SU-DHL-6 (cell line): ENCODE data around the gene RABL2B.

ENCODE experiments used
- H2AFZ ChIP-seq: fragments of 200-600 bp; sonication (generic); 2 replicates; pipeline ENCODE4 v1.6.1; 2014; ENCODE audit warnings: low read depth, mild to moderate bottlenecking, moderate library complexity, mixed read lengths, antibody characterized with exemption, low read length; ENCODE audit not compliant: severe bottlenecking
- H3F3A ChIP-seq: fragments of 200-600 bp; shearing (Covaris generic); 2 replicates; pipeline ENCODE4 v1.6.0; 2016; ENCODE audit warnings: antibody characterized with exemption, mild to moderate bottlenecking; ENCODE audit not compliant: insufficient read depth
- H3K27ac ChIP-seq: fragments of 200-600 bp; sonication (generic); 2 replicates; pipeline ENCODE4 v1.5.1; 2016; ENCODE audit warnings: low read depth, mild to moderate bottlenecking, low read length, moderate library complexity, mixed read lengths
- H3K27me3 ChIP-seq: fragments of 200-600 bp; sonication (generic), shearing (Covaris generic); 2 replicates; pipeline ENCODE4 v1.6.0; 2014; ENCODE audit warnings: mild to moderate bottlenecking, low read length
- H3K36me3 ChIP-seq: fragments of 200-600 bp; sonication (generic); 2 replicates; pipeline ENCODE4 v1.6.1; 2014; ENCODE audit warnings: mild to moderate bottlenecking, low read length, mixed read lengths
- H3K4me2 ChIP-seq: fragments of 300-600, 200-600 bp; shearing (Covaris generic), sonication (generic); 2 replicates; pipeline ENCODE4 v1.6.0; 2014; ENCODE audit warnings: low read length, low read depth, mild to moderate bottlenecking; ENCODE audit not compliant: poor library complexity, severe bottlenecking
- H3K4me3 ChIP-seq: fragments of 200-600 bp; sonication (generic); 2 replicates; pipeline ENCODE4 v1.5.1; 2014; ENCODE audit warnings: antibody characterized with exemption, low read length, mild to moderate bottlenecking, mixed read lengths; ENCODE audit not compliant: insufficient read depth, poor library complexity, severe bottlenecking
- H3K79me2 ChIP-seq: fragments of 200-600 bp; sonication (generic); 2 replicates; pipeline ENCODE4 v1.6.1; 2014; ENCODE audit warnings: mild to moderate bottlenecking, low read length, moderate library complexity; ENCODE audit not compliant: insufficient read depth
- H3K9ac ChIP-seq: fragments of 200-600 bp; sonication (generic); 2 replicates; pipeline ENCODE4 v1.7.0; 2014; ENCODE audit warnings: mild to moderate bottlenecking, low read length
- H3K9me2 ChIP-seq: fragments of 200-600 bp; sonication (generic); replicated peaks from 2 replicates; pipeline ENCODE4 v1.6.1; 2014; ENCODE audit warnings: low read length; ENCODE audit not compliant: insufficient read depth
- H3K9me3 ChIP-seq: fragments of 200-600 bp; sonication (generic); 2 replicates; pipeline ENCODE4 v1.6.1; 2014; ENCODE audit warnings: low read length, mixed read lengths; ENCODE audit not compliant: insufficient read depth
- H4K20me1 ChIP-seq: fragments of 200-600 bp; sonication (generic); 2 replicates; pipeline ENCODE4 v1.6.1; 2014; ENCODE audit warnings: low read depth, mild to moderate bottlenecking, antibody characterized with exemption, low read length, moderate library complexity, mixed read lengths
- CTCF ChIP-seq: fragments of 200-600 bp; sonication (generic); IDR thresholded peaks from one replicate; pipeline ENCODE4 v1.5.1; 2017; ENCODE audit warnings: antibody characterized with exemption, mild to moderate bottlenecking, low read length, moderate library complexity; ENCODE audit not compliant: insufficient read depth, poor library complexity, severe bottlenecking
- EZH2phosphoT487 ChIP-seq: fragments of 200-600 bp; sonication (generic), shearing (Covaris generic); conservative IDR thresholded peaks from 2 replicates; pipeline ENCODE4 v1.6.1; 2018; ENCODE audit warnings: mild to moderate bottlenecking, antibody characterized with exemption, low read length, moderate library complexity, mixed read lengths

RABL2B gene

DNA sequence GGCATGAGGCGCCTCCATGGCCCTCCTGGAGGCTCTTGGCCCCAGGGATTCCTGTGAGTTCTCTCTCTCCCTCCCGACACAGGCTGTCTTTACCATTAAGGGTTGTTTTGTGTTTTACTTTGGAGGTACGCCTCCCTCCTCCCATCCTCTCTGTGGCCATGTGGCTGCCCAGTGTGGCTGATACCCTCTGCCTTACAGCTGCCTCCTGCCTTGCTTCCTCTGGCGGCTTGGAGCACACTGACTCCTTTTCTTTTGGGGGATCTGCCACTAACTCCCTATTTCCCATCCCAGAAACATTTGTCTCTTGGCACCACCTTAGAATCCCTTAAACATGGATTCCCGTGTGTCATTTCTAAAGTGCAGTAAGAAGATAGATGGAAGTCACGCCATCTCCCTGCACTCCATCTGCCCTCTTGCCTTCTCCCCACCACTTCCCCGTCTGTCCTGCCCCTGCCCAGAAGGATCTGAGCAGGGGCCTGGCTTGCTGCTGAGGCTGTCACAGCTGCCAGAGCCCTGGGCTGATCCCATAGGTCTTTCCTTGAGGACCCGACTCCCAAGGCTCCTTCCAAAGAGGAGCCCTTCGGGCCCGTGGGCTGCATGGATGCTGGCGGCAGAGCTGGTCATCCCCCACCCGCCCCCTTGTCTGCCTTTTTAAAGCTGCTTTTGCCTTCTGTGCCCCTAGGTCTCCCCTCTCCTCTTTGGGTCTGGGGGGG lies 60.6 kb downstream of the RABL2B start:
- Histone ChIP-seq H3K9ac (no peak overlapping the region), H3K9me2 (no peaks in the 10 kb centered on the region), H2AFZ (no peak overlapping the region), H3K79me2 (no peaks in the 10 kb centered on the region), H3K4me3 (no peak overlapping the region), H3K27ac (no peak overlapping the region), H3K27me3 (no peaks in the 10 kb centered on the region), H4K20me1 (no peaks in the 10 kb centered on the region), H3F3A (no peaks in the 10 kb centered on the region), H3K9me3 (no peaks in the 10 kb centered on the region), H3K36me3 (no peaks in the 10 kb centered on the region), H3K4me2 (no peak overlapping the region)
- TF ChIP-seq CTCF, result no peak
- TF ChIP-seq EZH2phosphoT487, result no peak

DNA sequence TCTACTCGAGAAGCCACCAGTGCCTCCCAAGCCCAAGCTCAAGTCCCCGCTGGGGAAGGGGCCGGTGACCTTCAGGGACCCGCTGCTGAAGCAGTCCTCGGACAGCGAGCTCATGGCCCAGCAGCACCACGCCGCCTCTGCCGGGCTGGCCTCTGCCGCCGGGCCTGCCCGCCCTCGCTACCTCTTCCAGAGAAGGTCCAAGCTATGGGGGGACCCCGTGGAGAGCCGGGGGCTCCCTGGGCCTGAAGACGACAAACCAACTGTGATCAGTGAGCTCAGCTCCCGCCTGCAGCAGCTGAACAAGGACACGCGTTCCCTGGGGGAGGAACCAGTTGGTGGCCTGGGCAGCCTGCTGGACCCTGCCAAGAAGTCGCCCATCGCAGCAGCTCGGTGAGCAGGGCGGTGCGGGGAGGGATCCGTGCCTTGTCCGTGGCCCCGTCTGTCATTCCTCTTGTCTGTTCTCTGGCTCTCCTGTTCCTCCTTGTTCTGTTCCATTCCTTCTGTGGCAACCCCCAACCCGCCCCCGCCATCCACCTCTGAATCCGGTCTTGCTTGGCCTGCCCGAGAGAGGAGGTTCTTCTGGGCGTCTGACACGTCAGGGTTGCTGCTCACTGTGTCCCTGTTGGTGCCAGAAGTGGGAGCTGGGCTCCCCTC lies 61.3 kb downstream of the RABL2B start:
- Histone ChIP-seq H3K79me2 (no peaks in the 10 kb centered on the region), H3F3A (no peaks in the 10 kb centered on the region)

DNA sequence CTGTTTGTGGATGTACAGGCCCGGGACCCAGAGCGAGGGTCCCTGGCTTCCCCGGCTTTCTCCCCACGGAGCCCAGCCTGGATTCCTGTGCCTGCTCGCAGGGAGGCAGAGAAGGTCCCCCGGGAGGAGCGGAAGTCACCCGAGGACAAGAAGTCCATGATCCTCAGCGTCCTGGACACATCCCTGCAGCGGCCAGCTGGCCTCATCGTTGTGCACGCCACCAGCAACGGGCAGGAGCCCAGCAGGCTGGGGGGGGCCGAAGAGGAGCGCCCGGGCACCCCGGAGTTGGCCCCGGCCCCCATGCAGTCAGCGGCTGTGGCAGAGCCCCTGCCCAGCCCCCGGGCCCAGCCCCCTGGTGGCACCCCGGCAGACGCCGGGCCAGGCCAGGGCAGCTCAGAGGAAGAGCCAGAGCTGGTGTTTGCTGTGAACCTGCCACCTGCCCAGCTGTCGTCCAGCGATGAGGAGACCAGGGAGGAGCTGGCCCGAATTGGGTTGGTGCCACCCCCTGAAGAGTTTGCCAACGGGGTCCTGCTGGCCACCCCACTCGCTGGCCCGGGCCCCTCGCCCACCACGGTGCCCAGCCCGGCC lies 62.1 kb downstream of the RABL2B start:
- no peaks in the 10 kb centered on the region for H3F3A ChIP-seq
- no peaks in the 10 kb centered on the region for H3K36me3 ChIP-seq
- H3K9ac ChIP-seq, result no peak overlapping the region
- no peak overlapping the region for H2AFZ ChIP-seq
- no peaks in the 10 kb centered on the region for H3K9me3 ChIP-seq
- no peaks in the 10 kb centered on the region for H3K9me2 ChIP-seq
- H3K4me3 ChIP-seq, result no peak overlapping the region
- H3K27me3 ChIP-seq, result no peaks in the 10 kb centered on the region
- TF ChIP-seq CTCF, result no peak
- no peak for TF ChIP-seq EZH2phosphoT487
- no peak overlapping the region for H3K4me2 ChIP-seq
- no peak overlapping the region for H3K27ac ChIP-seq
- H3K79me2 ChIP-seq, result no peaks in the 10 kb centered on the region
- H4K20me1 ChIP-seq, result no peaks in the 10 kb centered on the region

More for the DNA sequence above, 61.3 kb downstream of the RABL2B start:
- H3K9ac ChIP-seq, result no peak overlapping the region
- H2AFZ ChIP-seq, result no peak overlapping the region
- no peaks in the 10 kb centered on the region for H3K36me3 ChIP-seq
- H3K27ac ChIP-seq, result no peak overlapping the region
- H3K9me3 ChIP-seq, result no peaks in the 10 kb centered on the region
- no peaks in the 10 kb centered on the region for H3K9me2 ChIP-seq
- H3K4me2 ChIP-seq, result no peak overlapping the region
- no peaks in the 10 kb centered on the region for H4K20me1 ChIP-seq
- no peak for TF ChIP-seq EZH2phosphoT487
- no peak for TF ChIP-seq CTCF
- no peak overlapping the region for H3K4me3 ChIP-seq
- no peaks in the 10 kb centered on the region for H3K27me3 ChIP-seq
